ENCODE measurements around the gene PNLIPRP2.

- TF ChIP-seq CTCF (conservative IDR thresholded peaks at IDR 0.05 in 1 of 2, IDR thresholded peaks at IDR 0.05 in 1 of 2; ENCODE audit: extremely low read depth in 1 of 2, insufficient read depth in 1 of 2, low read depth in 1 of 2, low read length in 2 of 2) = no peak
- no peak for TF ChIP-seq EZH2 (IDR thresholded peaks at IDR 0.05; ENCODE audit: borderline replicate concordance, low read length)
Measured at GRCh38 chr10:116691635-116692034, 70.9 kb downstream of the PNLIPRP2 start.

All from mammary epithelial cell (primary cell).